Esophagus muscularis mucosa (tissue), 4 donors: ENCODE data around the gene PCBP1. TPM values are rescaled to one million over a fixed set of nuclear protein-coding genes. Genes with fewer than 3 reads are reported as not detected.

Source experiments
- DNase-seq: peaks from one replicate; pipeline ENCODE4 v3.0.0-alpha.2; 2017; ENCODE audit errors: extremely low spot score
- H3K27ac ChIP-seq, 4 donors: fragments of 200-600 bp; sonication (generic); replicated peaks in 1 of 4; 1 replicate in 3 of 4; 2 replicates in 1 of 4; pipeline ENCODE4 v1.5.1; 2016 to 2019; ENCODE audit warnings: mild to moderate bottlenecking in 1 of 4
- H3K27me3 ChIP-seq, 4 donors: fragments of 200-600 bp; sonication (generic); one replicate each; pipeline versions ENCODE4 v1.5.1 to v1.6.0; 2016 to 2019
- H3K36me3 ChIP-seq, 4 donors: fragments of 200-600 bp; sonication (generic); one replicate each; pipeline ENCODE4 v1.5.1; 2016 to 2019
- H3K4me1 ChIP-seq, 4 donors: fragments of 200-600 bp; sonication (generic); one replicate each; pipeline ENCODE4 v1.5.1; 2016 to 2019
- H3K4me3 ChIP-seq, 4 donors: fragments of 200-600 bp; sonication (generic); 1 replicate in 2 of 4; 2 replicates in 2 of 4; pipeline ENCODE4 v1.5.1; 2016 to 2019; ENCODE audit warnings: mild to moderate bottlenecking in 4 of 4, moderate library complexity in 1 of 4
- H3K9me3 ChIP-seq, 4 donors: fragments of 200-600 bp; sonication (generic); 1 replicate in 3 of 4; 2 replicates in 1 of 4; pipeline ENCODE4 v1.5.1; 2016 to 2019
- EP300 ChIP-seq: sonication (generic); formaldehyde crosslinking; IDR thresholded peaks from one replicate; pipeline ENCODE4 v1.6.1; 2017; ENCODE audit warnings: antibody characterized with exemption
- POLR2A ChIP-seq: fragments of 450-650 bp; IDR thresholded peaks from one replicate; pipeline ENCODE4 v1.6.1; 2017; ENCODE audit warnings: antibody characterized with exemption, moderate library complexity, mild to moderate bottlenecking, low read depth
- POLR2AphosphoS5 ChIP-seq, 2 donors: sonication (generic); formaldehyde crosslinking; IDR thresholded peaks; one replicate each; pipeline ENCODE4 v1.6.1; 2017; ENCODE audit warnings: antibody characterized with exemption in 2 of 2
- WGBS: methylation state at CpG from one replicate; pipeline ENCODE4 v1.1.5; 2018; 5-methylcytosine and 5-hydroxymethylcytosine counted together
- intact Hi-C: fragments of 100-400 bp; cut with DNase I; formaldehyde crosslinking; loops from one replicate; pipeline ENCODE4 v1.15.1; 2023
- total RNA-seq, 4 donors: library from RNA; depleted of rRNA; stranded (reverse); fragments of >200 nt; gene quantifications; one replicate each; pipeline versions ENCODE4 v1.1.0 to v1.2.1, GENCODE V29; 2016
- TF ChIP-seq, protein P1 (sequence below), 3 experiments: fragments of 200-600 bp in 2 of 3; fragments of 450-650 bp in 1 of 3; sonication (generic) in 2 of 3; IDR thresholded peaks; one replicate each; pipeline ENCODE4 v1.5.1; 2017 to 2019; ENCODE audit warnings: antibody characterized with exemption in 3 of 3, mild to moderate bottlenecking in 2 of 3, moderate library complexity in 1 of 3

PCBP1 gene
- total RNA-seq, 4 donors from 2014 or later, result 156 to 220 (median 189) TPM

DNA sequence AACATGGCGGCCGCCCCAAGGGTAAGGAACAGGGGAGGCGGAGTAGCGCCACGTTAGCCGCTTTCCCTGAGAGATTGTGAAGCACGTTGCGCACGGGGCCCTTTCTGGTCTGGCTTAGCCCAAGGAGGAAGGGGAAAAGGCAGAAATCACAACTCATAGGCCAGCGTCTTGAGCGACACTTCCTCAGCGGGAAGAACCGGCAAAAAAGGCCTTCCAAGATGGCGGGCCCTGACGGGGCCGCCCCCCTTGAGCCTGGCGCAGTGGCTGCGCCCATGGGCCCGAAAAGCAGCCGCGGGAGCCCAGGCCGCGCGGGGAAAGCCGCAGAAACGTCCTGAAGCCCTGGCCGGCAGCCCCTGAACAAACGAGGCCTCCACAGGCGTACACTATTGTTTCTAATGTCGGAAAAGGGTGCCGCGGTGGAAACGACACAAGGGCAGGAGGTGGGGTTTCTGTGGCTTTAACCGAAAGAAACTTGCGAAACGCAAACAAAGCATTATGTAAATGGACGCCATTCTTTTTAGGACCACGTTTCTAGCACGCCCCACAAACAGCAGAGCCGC, 919 bp upstream of the PCBP1 start:
- WGBS, result 3% methylated on average over 33 of the region's 40 CpGs
- peak; percentile 95 for DNase-seq
- intact Hi-C loops, result loop anchor here (5.0 kb wide), 1 partner anchor 174 kb away; no protein-coding TSS in a partner anchor
- H3K27me3 ChIP-seq, result no peaks in the 10 kb centered on the region
- peak overlapping the region; percentile 99 to 100 (median 100) for H3K27ac ChIP-seq
- H3K4me1 ChIP-seq, result peaks cover 29 to 69% (median 59%) of the 10 kb centered on the region in 4 donors
- H3K36me3 ChIP-seq, result peaks cover 7 to 42% (median 32%) of the 10 kb centered on the region in 4 donors
- TF ChIP-seq, protein P1, sequence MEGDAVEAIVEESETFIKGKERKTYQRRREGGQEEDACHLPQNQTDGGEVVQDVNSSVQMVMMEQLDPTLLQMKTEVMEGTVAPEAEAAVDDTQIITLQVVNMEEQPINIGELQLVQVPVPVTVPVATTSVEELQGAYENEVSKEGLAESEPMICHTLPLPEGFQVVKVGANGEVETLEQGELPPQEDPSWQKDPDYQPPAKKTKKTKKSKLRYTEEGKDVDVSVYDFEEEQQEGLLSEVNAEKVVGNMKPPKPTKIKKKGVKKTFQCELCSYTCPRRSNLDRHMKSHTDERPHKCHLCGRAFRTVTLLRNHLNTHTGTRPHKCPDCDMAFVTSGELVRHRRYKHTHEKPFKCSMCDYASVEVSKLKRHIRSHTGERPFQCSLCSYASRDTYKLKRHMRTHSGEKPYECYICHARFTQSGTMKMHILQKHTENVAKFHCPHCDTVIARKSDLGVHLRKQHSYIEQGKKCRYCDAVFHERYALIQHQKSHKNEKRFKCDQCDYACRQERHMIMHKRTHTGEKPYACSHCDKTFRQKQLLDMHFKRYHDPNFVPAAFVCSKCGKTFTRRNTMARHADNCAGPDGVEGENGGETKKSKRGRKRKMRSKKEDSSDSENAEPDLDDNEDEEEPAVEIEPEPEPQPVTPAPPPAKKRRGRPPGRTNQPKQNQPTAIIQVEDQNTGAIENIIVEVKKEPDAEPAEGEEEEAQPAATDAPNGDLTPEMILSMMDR (IDR thresholded peaks at IDR 0.05), result no peak
- TF ChIP-seq POLR2AphosphoS5 (IDR thresholded peaks at IDR 0.05), result peak in 1 of 2 donors; percentile 84
- peak overlapping the region; percentile 74 to 90 (median 85) for H3K4me3 ChIP-seq
- H3K9me3 ChIP-seq, result no peaks in the 10 kb centered on the region

DNA sequence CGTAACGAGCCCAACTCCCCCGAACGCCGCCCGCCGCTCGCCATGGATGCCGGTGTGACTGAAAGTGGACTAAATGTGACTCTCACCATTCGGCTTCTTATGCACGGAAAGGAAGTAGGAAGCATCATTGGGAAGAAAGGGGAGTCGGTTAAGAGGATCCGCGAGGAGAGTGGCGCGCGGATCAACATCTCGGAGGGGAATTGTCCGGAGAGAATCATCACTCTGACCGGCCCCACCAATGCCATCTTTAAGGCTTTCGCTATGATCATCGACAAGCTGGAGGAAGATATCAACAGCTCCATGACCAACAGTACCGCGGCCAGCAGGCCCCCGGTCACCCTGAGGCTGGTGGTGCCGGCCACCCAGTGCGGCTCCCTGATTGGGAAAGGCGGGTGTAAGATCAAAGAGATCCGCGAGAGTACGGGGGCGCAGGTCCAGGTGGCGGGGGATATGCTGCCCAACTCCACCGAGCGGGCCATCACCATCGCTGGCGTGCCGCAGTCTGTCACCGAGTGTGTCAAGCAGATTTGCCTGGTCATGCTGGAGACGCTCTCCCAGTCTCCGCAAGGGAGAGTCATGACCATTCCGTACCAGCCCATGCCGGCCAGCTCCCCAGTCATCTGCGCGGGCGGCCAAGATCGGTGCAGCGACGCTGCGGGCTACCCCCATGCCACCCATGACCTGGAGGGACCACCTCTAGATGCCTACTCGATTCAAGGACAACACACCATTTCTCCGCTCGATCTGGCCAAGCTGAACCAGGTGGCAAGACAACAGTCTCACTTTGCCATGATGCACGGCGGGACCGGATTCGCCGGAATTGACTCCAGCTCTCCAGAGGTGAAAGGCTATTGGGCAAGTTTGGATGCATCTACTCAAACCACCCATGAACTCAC, 673 bp downstream of the PCBP1 start:
- TF ChIP-seq, protein P1 (IDR thresholded peaks at IDR 0.05), result no peak
- TF ChIP-seq POLR2A, result peak; percentile 29
- peak; percentile 45 to 64 for TF ChIP-seq POLR2AphosphoS5 (IDR thresholded peaks at IDR 0.05)
- no peak for TF ChIP-seq EP300
- H3K4me1 ChIP-seq, result peaks cover 29 to 61% (median 56%) of the 10 kb centered on the region in 4 donors

DNA sequence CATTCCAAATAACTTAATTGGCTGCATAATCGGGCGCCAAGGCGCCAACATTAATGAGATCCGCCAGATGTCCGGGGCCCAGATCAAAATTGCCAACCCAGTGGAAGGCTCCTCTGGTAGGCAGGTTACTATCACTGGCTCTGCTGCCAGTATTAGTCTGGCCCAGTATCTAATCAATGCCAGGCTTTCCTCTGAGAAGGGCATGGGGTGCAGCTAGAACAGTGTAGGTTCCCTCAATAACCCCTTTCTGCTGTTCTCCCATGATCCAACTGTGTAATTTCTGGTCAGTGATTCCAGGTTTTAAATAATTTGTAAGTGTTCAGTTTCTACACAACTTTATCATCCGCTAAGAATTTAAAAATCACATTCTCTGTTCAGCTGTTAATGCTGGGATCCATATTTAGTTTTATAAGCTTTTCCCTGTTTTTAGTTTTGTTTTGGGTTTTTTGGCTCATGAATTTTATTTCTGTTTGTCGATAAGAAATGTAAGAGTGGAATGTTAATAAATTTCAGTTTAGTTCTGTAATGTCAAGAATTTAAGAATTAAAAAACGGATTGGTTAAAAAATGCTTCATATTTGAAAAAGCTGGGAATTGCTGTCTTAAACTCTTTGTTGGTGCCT, 1.4 kb downstream of the PCBP1 start:
- TF ChIP-seq EP300, result no peak
- peak overlapping the region; percentile 74 to 90 (median 85) for H3K4me3 ChIP-seq
- 3% methylated on average over 8 of the region's 8 CpGs for WGBS
- H3K4me1 ChIP-seq, result peaks cover 25 to 53% (median 48%) of the 10 kb centered on the region in 4 donors
- H3K27me3 ChIP-seq, result no peaks in the 10 kb centered on the region
- H3K27ac ChIP-seq, result peak overlapping the region; percentile 99 to 100 (median 100)
- H3K9me3 ChIP-seq, result no peaks in the 10 kb centered on the region
- intact Hi-C loops, result loop anchor here (1.0 to 5.0 kb wide), 3 partner anchors 36 to 176 kb away; no protein-coding TSS in a partner anchor
- peaks cover 0 to 19% (median 9%) of the 10 kb centered on the region in 4 donors for H3K36me3 ChIP-seq
- no peak for DNase-seq

More for the DNA sequence above, 673 bp downstream of the PCBP1 start:
- H3K9me3 ChIP-seq, result no peaks in the 10 kb centered on the region
- intact Hi-C loops, result loop anchor here (1.0 to 5.0 kb wide), 3 partner anchors 37 to 176 kb away; no protein-coding TSS in a partner anchor
- peaks cover 0 to 26% (median 16%) of the 10 kb centered on the region in 4 donors for H3K36me3 ChIP-seq
- no peak for DNase-seq
- WGBS, result 2% methylated on average over 21 of the region's 58 CpGs
- H3K27ac ChIP-seq, result peak overlapping the region; percentile 99 to 100 (median 100)
- no peaks in the 10 kb centered on the region for H3K27me3 ChIP-seq
- H3K4me3 ChIP-seq, result peak overlapping the region; percentile 74 to 90 (median 85)

DNA sequence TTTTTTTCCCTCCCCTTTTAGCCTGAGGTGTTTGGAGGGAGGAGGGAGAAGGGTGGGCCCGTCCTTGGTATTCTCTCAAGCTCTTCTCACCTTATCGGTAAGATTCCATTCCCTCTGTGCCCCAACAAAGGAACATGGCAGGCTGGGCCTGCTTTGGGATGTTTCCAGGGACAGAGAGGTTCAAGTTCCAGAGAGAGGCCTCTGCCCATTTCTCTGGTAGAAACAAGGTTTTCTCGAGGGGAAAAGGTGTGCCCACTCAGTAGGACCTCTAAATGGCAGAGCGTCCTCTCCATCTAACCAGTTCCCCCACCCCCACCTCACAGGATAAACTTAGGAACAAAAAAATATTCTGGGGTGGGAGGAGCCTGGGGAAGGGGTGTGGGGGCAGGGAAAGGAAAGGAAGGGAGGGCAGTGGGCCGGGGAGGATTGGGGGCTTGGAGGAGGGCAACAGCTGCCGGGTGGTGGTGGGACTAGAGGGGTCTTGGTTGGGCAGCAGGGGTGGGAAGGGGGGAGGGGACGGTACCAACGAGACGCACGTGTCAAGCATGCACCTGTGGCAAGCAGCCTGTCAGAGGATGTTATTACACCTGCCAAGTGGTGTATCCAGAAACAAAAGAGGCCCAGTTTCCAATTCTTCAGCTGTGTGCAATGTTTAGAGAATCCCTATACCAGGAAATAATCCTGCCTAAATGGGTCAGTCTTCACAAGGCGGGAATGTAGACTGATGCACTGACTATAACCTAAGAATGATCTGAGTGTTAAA, 2.1 kb downstream of the PCBP1 start:
- Histone ChIP-seq H3K27me3 (no peaks in the 10 kb centered on the region), H3K4me3 (peak overlapping the region; percentile 74 to 90 (median 85)), H3K4me1 (peaks cover 21 to 52% (median 46%) of the 10 kb centered on the region in 4 donors), H3K27ac (peak overlapping the region; percentile 99 to 100 (median 100)), H3K36me3 (peaks cover 0 to 13% (median 6%) of the 10 kb centered on the region in 4 donors), H3K9me3 (no peaks in the 10 kb centered on the region)
- TF ChIP-seq, protein P1 (IDR thresholded peaks at IDR 0.05), result no peak
- TF ChIP-seq POLR2A, result no peak
- intact Hi-C loops, result loop anchor here (2.0 to 5.0 kb wide), 2 partner anchors 35 to 177 kb away; no protein-coding TSS in a partner anchor
- 13% methylated on average over 11 of the region's 11 CpGs for WGBS
- no peak for DNase-seq
